ENCODE data around the gene CTPS1.

DNA sequence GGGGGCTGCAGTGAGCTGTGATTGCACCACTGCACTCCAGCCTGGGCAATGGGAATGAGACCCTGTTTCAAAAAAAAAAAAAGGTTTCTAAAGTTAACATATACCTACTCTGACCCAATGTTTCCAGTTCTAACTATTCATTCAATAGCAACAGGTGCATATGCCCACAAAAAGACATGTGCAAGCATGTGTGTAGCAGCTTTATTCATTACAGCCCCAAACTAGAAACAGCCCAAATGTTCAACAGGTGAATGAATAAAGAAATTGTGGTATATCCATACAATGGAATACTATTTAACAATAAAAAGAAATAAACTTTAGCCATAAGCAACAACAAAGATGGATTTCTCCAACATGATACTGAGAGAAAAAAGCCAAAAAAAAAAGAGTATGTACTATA lies 21.3 kb upstream of the CTPS1 start:
- TF ChIP-seq, protein P1, sequence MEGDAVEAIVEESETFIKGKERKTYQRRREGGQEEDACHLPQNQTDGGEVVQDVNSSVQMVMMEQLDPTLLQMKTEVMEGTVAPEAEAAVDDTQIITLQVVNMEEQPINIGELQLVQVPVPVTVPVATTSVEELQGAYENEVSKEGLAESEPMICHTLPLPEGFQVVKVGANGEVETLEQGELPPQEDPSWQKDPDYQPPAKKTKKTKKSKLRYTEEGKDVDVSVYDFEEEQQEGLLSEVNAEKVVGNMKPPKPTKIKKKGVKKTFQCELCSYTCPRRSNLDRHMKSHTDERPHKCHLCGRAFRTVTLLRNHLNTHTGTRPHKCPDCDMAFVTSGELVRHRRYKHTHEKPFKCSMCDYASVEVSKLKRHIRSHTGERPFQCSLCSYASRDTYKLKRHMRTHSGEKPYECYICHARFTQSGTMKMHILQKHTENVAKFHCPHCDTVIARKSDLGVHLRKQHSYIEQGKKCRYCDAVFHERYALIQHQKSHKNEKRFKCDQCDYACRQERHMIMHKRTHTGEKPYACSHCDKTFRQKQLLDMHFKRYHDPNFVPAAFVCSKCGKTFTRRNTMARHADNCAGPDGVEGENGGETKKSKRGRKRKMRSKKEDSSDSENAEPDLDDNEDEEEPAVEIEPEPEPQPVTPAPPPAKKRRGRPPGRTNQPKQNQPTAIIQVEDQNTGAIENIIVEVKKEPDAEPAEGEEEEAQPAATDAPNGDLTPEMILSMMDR (IDR thresholded peaks at IDR 0.05; ENCODE audit: poor library complexity, severe bottlenecking) = no peak
- TF ChIP-seq TAF1 (IDR thresholded peaks at IDR 0.05; ENCODE audit: low read depth) (no peak), EP300 (conservative IDR thresholded peaks at IDR 0.05; ENCODE audit: poor library complexity, severe bottlenecking) (no peak), RAD21 (conservative IDR thresholded peaks at IDR 0.05) (no peak), POLR2AphosphoS5 (IDR thresholded peaks at IDR 0.05) (no peak), MXI1 (conservative IDR thresholded peaks at IDR 0.05; ENCODE audit: poor library complexity, severe bottlenecking) (no peak), EZH2 (IDR thresholded peaks at IDR 0.05; ENCODE audit: borderline replicate concordance, insufficient read depth, low read length, poor library complexity, severe bottlenecking) (no peak), SMC3 (conservative IDR thresholded peaks at IDR 0.05; ENCODE audit: poor library complexity) (no peak)
- TF ChIP-seq, protein P2, sequence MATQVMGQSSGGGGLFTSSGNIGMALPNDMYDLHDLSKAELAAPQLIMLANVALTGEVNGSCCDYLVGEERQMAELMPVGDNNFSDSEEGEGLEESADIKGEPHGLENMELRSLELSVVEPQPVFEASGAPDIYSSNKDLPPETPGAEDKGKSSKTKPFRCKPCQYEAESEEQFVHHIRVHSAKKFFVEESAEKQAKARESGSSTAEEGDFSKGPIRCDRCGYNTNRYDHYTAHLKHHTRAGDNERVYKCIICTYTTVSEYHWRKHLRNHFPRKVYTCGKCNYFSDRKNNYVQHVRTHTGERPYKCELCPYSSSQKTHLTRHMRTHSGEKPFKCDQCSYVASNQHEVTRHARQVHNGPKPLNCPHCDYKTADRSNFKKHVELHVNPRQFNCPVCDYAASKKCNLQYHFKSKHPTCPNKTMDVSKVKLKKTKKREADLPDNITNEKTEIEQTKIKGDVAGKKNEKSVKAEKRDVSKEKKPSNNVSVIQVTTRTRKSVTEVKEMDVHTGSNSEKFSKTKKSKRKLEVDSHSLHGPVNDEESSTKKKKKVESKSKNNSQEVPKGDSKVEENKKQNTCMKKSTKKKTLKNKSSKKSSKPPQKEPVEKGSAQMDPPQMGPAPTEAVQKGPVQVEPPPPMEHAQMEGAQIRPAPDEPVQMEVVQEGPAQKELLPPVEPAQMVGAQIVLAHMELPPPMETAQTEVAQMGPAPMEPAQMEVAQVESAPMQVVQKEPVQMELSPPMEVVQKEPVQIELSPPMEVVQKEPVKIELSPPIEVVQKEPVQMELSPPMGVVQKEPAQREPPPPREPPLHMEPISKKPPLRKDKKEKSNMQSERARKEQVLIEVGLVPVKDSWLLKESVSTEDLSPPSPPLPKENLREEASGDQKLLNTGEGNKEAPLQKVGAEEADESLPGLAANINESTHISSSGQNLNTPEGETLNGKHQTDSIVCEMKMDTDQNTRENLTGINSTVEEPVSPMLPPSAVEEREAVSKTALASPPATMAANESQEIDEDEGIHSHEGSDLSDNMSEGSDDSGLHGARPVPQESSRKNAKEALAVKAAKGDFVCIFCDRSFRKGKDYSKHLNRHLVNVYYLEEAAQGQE (IDR thresholded peaks at IDR 0.05; ENCODE audit: borderline replicate concordance) = no peak
